Ovary (tissue), 9 donors: Measurements from ENCODE around the gene HDAC1. TPM values are rescaled to one million over a fixed set of nuclear protein-coding genes. Genes with fewer than 3 reads are reported as not detected.

Source experiments
- DNase-seq, 5 donors: peaks; one replicate each; pipeline ENCODE4 v3.0.0-alpha.2; 2019 to 2020
- H3K27ac ChIP-seq, 2 donors: fragments of 200-600 bp; one replicate each; pipeline versions ENCODE4 v1.5.1 to v1.8.0; 2019 to 2022
- H3K27me3 ChIP-seq: fragments of 200-600 bp; one replicate; pipeline ENCODE4 v1.8.0; 2022
- H3K36me3 ChIP-seq: fragments of 200-600 bp; sonication (generic); one replicate; pipeline ENCODE4 v1.5.1; 2019
- H3K4me1 ChIP-seq: one replicate; pipeline ENCODE4 v1.8.1; 2013; ENCODE audit warnings: mild to moderate bottlenecking, moderate library complexity; ENCODE audit not compliant: insufficient read depth
- H3K4me3 ChIP-seq: fragments of 200-600 bp; sonication (generic); one replicate; pipeline ENCODE4 v1.5.1; 2017
- H3K9me3 ChIP-seq, 2 donors: fragments of 200-600 bp in 1 of 2; sonication (generic) in 1 of 2; one replicate each; pipeline versions ENCODE4 v1.5.1 to v1.8.1; 2013 to 2019; ENCODE audit warnings: mild to moderate bottlenecking in 1 of 2, moderate library complexity in 1 of 2
- CTCF ChIP-seq, 3 donors: fragments of 450-650 bp in 2 of 3; fragments of 200-600 bp in 1 of 3; IDR thresholded peaks; one replicate each; pipeline versions ENCODE4 v1.5.1 to v1.8.0; 2016 to 2022; ENCODE audit warnings: antibody characterized with exemption in 3 of 3, mild to moderate bottlenecking in 1 of 3
- EP300 ChIP-seq: sonication (generic); formaldehyde crosslinking; IDR thresholded peaks from one replicate; pipeline ENCODE4 v1.6.1; 2017; ENCODE audit warnings: antibody characterized with exemption
- POLR2A ChIP-seq: fragments of 450-650 bp; IDR thresholded peaks from one replicate; pipeline ENCODE4 v1.6.1; 2017; ENCODE audit warnings: antibody characterized with exemption, mild to moderate bottlenecking, moderate library complexity
- WGBS, 3 donors: extraction: QIAGEN DNeasy Blood & Tissue Kit in 1 of 3; methylation state at CpG; one replicate each; pipeline versions ENCODE4 v1.1.5 to v1.1.7; 2013 to 2017; 5-methylcytosine and 5-hydroxymethylcytosine counted together
- intact Hi-C, 4 donors: fragments of 100-400 bp; cut with DNase I; formaldehyde crosslinking; loops; one replicate each; pipeline versions ENCODE4 v1.11.0 to v1.15.1; 2022 to 2023
- polyA plus RNA-seq, 2 donors: library from polyadenylated mRNA; stranded (reverse); fragments of 200-250 nt in 1 of 2; fragments of 350-450 nt in 1 of 2; fragmentation: Illumina TruSeq in 1 of 2; extraction: RNeasy Lipid Tissue Mini Kit (QIAGEN cat#74804) in 1 of 2; gene quantifications; one replicate each; pipeline ENCODE4 v1.2.3, GENCODE V29; 2013 to 2014
- total RNA-seq, 7 donors: library from RNA; depleted of rRNA in 2 of 7; stranded (reverse); fragments of >200 nt in 2 of 7; fragmentation: NEBNext Ultra II Directional in 3 of 7; extraction: Animal tissue kit (Norgen Biotek cat#: 25700) in 3 of 7; gene quantifications; one replicate each; pipeline versions ENCODE4 v1.1.0 to v1.2.4, GENCODE V29; 2016 to 2023
- donor health status: DM: no; HTN: no; CAD: no; lungs with moderate emphysema.
- donor health status: DM: no; HTN: no; CAD: no.
- donor health status: Bipolar disorder and iron deficiency.
- donor health status: DM: yes; HTN: yes; CAD: no.
- donor health status: DM: no; HTN: no; CAD: no.
- donor health status: DM: yes; HTN: yes; CAD: no.

HDAC1 gene
- total and polyA plus RNA-seq, 9 donors = 52.9 to 107 (median 89.2) TPM

GRCh38 chr1:32338637-32339145 is 46.8 kb downstream of the HDAC1 start:
- Histone ChIP-seq H3K4me1 (peaks cover 3% of the 10 kb centered on the region), H3K27ac (no peak overlapping the region), H3K9me3 (no peaks in the 10 kb centered on the region), H3K27me3 (no peaks in the 10 kb centered on the region), H3K36me3 (no peaks in the 10 kb centered on the region), H3K4me3 (no peak overlapping the region)
- WGBS, 3 donors = 93 to 96% (median 95%) methylated on average over 14 of the region's 14 CpGs
- DNase-seq = no peak
- intact Hi-C loops = no loop called here
- TF ChIP-seq CTCF (IDR thresholded peaks at IDR 0.05) = no peak
- TF ChIP-seq EP300 = no peak
- no peak for TF ChIP-seq POLR2A

GRCh38 chr1:32339363-32339978 is 47.6 kb downstream of the HDAC1 start:
- Histone ChIP-seq H3K4me3 (no peak overlapping the region), H3K9me3 (no peaks in the 10 kb centered on the region), H3K27ac (no peak overlapping the region), H3K4me1 (peaks cover 3% of the 10 kb centered on the region), H3K36me3 (no peaks in the 10 kb centered on the region), H3K27me3 (no peaks in the 10 kb centered on the region)
- WGBS, 3 donors = 64 to 81% (median 77%) methylated on average over 5 of the region's 5 CpGs
- DNase-seq = peak in 1 of 5 donors; percentile 14
- TF ChIP-seq EP300 = no peak
- no peak for TF ChIP-seq CTCF (IDR thresholded peaks at IDR 0.05)
- no peak for TF ChIP-seq POLR2A
- intact Hi-C loops = no loop called here

- Histone ChIP-seq H3K4me1 (peaks cover 5% of the 10 kb centered on the region), H3K36me3 (no peaks in the 10 kb centered on the region), H3K27ac (peak overlapping the region in 1 of 2 donors; percentile 40), H3K4me3 (no peak overlapping the region), H3K27me3 (no peaks in the 10 kb centered on the region), H3K9me3 (no peaks in the 10 kb centered on the region)
- peak in 2 of 5 donors; percentile 43 to 61 for DNase-seq
- WGBS, 3 donors = 79 to 84% (median 82%) methylated on average over 11 of the region's 11 CpGs
- intact Hi-C loops = no loop called here
- TF ChIP-seq POLR2A (no peak), CTCF (IDR thresholded peaks at IDR 0.05) (no peak), EP300 (no peak)
Measured at GRCh38 chr1:32341186-32341757, 49.4 kb downstream of the HDAC1 start.

GRCh38 chr1:32341971-32342370 is 50.1 kb downstream of the HDAC1 start:
- peak in 1 of 5 donors; percentile 32 for DNase-seq
- WGBS, 3 donors = 59 to 69% (median 66%) methylated on average over 5 of the region's 5 CpGs
- Histone ChIP-seq H3K36me3 (no peaks in the 10 kb centered on the region), H3K9me3 (no peaks in the 10 kb centered on the region), H3K27ac (peak overlapping the region; percentile 38 to 40), H3K4me1 (peaks cover 1% of the 10 kb centered on the region), H3K4me3 (no peak overlapping the region), H3K27me3 (no peaks in the 10 kb centered on the region)
- intact Hi-C loops = no loop called here
- TF ChIP-seq POLR2A (no peak), EP300 (no peak), CTCF (IDR thresholded peaks at IDR 0.05) (no peak)
